Ascending aorta (tissue), 2 donors: Measurements from ENCODE around the gene SUMO4. TPM values are rescaled to one million over a fixed set of nuclear protein-coding genes. Genes with fewer than 3 reads are reported as not detected.
A peak's percentile ranks its signal among the peaks of the same experiment; 100 is the strongest.

Experiments used
- DNase-seq, 2 donors: peaks; one replicate each; pipeline ENCODE4 v3.0.0-alpha.2; 2019; ENCODE audit warnings: low spot score in 2 of 2
- H3K27ac ChIP-seq, 2 donors: fragments of 200-600 bp; sonication (generic); one replicate each; pipeline ENCODE4 v1.5.1; 2016 to 2017; ENCODE audit warnings: mild to moderate bottlenecking in 1 of 2
- H3K27me3 ChIP-seq: fragments of 200-600 bp; sonication (generic); one replicate; pipeline ENCODE4 v1.5.1; 2017
- H3K36me3 ChIP-seq, 2 donors: fragments of 200-600 bp; sonication (generic); one replicate each; pipeline ENCODE4 v1.5.1; 2016
- H3K4me1 ChIP-seq, 2 donors: fragments of 200-600 bp; sonication (generic); one replicate each; pipeline ENCODE4 v1.5.1; 2016 to 2017; ENCODE audit warnings: mild to moderate bottlenecking in 1 of 2
- H3K4me3 ChIP-seq, 2 donors: fragments of 200-600 bp; sonication (generic); one replicate each; pipeline ENCODE4 v1.5.1; 2016 to 2017; ENCODE audit warnings: mild to moderate bottlenecking in 1 of 2
- H3K9me3 ChIP-seq, 2 donors: fragments of 200-600 bp; sonication (generic); one replicate each; pipeline ENCODE4 v1.5.1; 2016
- intact Hi-C: fragments of 100-400 bp; cut with DNase I; formaldehyde crosslinking; loops from one replicate; pipeline ENCODE4 v1.15.1; 2023
- total RNA-seq: library from RNA; depleted of rRNA; stranded (reverse); fragments of >200 nt; gene quantifications from one replicate; pipeline ENCODE4 v1.1.0, GENCODE V29; 2016
- TF ChIP-seq, protein P1 (sequence below), 3 experiments: fragments of 200-600 bp in 2 of 3; fragments of 450-650 bp in 1 of 3; sonication (generic) in 2 of 3; IDR thresholded peaks; one replicate each; pipeline ENCODE4 v1.5.1; 2016 to 2019; ENCODE audit warnings: antibody characterized with exemption in 3 of 3, mild to moderate bottlenecking in 1 of 3, moderate library complexity in 1 of 3

The SUMO4 gene
- total RNA-seq, 1 donor from 2014 or later = not detected

GRCh38 chr6:149445095-149445466 is 45.0 kb downstream of the SUMO4 start:
- Histone ChIP-seq H3K4me3 (no peak overlapping the region), H3K27ac (no peak overlapping the region), H3K4me1 (no peaks in the 10 kb centered on the region), H3K36me3 (no peaks in the 10 kb centered on the region), H3K27me3 (no peaks in the 10 kb centered on the region), H3K9me3 (no peaks in the 10 kb centered on the region)
- TF ChIP-seq, protein P1, sequence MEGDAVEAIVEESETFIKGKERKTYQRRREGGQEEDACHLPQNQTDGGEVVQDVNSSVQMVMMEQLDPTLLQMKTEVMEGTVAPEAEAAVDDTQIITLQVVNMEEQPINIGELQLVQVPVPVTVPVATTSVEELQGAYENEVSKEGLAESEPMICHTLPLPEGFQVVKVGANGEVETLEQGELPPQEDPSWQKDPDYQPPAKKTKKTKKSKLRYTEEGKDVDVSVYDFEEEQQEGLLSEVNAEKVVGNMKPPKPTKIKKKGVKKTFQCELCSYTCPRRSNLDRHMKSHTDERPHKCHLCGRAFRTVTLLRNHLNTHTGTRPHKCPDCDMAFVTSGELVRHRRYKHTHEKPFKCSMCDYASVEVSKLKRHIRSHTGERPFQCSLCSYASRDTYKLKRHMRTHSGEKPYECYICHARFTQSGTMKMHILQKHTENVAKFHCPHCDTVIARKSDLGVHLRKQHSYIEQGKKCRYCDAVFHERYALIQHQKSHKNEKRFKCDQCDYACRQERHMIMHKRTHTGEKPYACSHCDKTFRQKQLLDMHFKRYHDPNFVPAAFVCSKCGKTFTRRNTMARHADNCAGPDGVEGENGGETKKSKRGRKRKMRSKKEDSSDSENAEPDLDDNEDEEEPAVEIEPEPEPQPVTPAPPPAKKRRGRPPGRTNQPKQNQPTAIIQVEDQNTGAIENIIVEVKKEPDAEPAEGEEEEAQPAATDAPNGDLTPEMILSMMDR (IDR thresholded peaks at IDR 0.05) = no peak
- intact Hi-C loops = no loop called here
- peak in 1 of 2 donors; percentile 62 for DNase-seq

GRCh38 chr6:149445573-149445972 is 45.5 kb downstream of the SUMO4 start:
- intact Hi-C loops = no loop called here
- Histone ChIP-seq H3K4me3 (no peak overlapping the region), H3K9me3 (no peaks in the 10 kb centered on the region), H3K27me3 (no peaks in the 10 kb centered on the region), H3K36me3 (no peaks in the 10 kb centered on the region), H3K4me1 (no peaks in the 10 kb centered on the region), H3K27ac (no peak overlapping the region)
- DNase-seq = peak in 1 of 2 donors; percentile 27
- TF ChIP-seq, protein P1 (IDR thresholded peaks at IDR 0.05) = no peak

DNA sequence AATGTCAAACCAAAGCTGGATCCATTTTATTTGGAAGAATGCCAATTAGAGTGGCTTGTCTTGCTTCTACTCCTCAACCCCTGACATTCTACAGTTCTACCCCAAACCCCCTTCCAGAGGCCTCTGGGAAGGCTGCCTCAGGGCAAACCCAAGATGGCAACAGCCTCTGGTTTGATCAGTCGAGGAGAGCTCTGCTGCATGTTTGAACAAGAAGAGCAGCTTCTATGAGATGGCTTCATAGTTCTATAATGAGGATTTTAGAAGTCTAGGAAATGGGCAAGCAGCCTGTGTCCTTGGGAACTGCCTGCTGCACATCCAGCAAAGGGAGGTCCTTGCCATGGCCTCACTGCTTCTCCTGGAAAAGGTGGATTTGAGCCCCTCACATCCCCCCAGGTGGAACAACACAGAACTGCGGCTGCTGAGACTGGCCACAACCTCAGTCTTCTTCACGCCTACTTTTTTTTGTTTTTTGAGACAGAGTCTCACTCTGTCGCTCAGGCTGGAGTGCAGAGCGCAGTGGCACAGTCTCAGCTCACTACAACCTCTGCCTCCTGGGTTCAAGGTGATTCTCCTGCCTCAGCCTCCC is 46.8 kb downstream of the SUMO4 start:
- intact Hi-C loops = no loop called here
- TF ChIP-seq, protein P1 (IDR thresholded peaks at IDR 0.05) = no peak
- no peaks in the 10 kb centered on the region for H3K36me3 ChIP-seq
- peak in 1 of 2 donors; percentile 30 for DNase-seq
- no peaks in the 10 kb centered on the region for H3K27me3 ChIP-seq
- H3K4me1 ChIP-seq = peaks cover 4 to 8% of the 10 kb centered on the region in 2 donors
- no peaks in the 10 kb centered on the region for H3K9me3 ChIP-seq
- H3K4me3 ChIP-seq = no peak overlapping the region
- no peak overlapping the region for H3K27ac ChIP-seq

GRCh38 chr6:149448821-149449453 is 48.9 kb downstream of the SUMO4 start:
- Histone ChIP-seq H3K36me3 (no peaks in the 10 kb centered on the region), H3K27ac (no peak overlapping the region), H3K4me3 (no peak overlapping the region), H3K9me3 (no peaks in the 10 kb centered on the region), H3K4me1 (peaks cover 12 to 13% of the 10 kb centered on the region in 2 donors), H3K27me3 (no peaks in the 10 kb centered on the region)
- TF ChIP-seq, protein P1 (IDR thresholded peaks at IDR 0.05) = no peak
- intact Hi-C loops = no loop called here
- DNase-seq = peak in 1 of 2 donors; percentile 47

DNA sequence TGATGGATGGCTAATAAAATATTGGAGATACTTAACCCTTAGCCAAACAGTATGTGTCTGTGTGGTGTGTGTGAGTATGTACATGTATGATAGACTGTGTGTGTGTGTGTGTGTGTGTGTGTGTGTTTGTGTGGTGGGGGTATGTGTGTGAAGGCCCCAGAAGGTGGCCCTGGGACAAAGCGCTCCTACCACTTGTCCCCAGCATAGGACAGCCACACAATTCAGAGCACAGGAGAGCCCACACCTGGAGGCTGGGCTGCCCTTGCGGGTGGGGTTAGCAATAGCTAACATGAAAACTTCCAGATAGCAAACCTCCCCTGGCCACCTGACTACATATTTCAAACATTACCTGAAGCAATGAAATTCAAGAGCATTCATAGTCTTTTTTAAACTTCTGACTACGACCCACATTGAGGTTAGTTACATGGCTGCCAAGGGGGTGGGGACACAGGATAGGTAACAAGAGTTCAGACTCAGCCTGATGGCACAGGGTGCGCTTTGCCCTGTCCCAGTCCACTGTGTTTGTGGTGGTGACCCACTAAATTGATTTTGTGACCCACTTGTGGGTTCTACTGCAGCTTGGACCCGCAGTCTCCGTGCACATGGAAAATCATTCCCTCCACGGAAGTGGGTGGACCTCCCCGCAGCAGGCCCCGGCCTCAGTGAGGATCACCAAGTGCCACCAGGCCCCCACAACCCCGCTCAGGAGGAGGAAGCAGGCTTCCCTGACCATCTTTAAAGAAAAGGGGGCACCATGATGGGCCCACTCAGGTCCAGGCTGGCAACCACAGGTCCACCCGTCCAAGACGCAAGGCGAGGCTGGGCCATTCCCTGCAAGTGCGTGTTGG is 50.0 kb downstream of the SUMO4 start:
- Histone ChIP-seq H3K4me3 (peak overlapping the region; percentile 52 to 68), H3K27ac (no peak overlapping the region), H3K36me3 (no peaks in the 10 kb centered on the region), H3K9me3 (no peaks in the 10 kb centered on the region), H3K27me3 (no peaks in the 10 kb centered on the region), H3K4me1 (peaks cover 19% of the 10 kb centered on the region in 2 donors)
- intact Hi-C loops = no loop called here
- TF ChIP-seq, protein P1 (IDR thresholded peaks at IDR 0.05) = no peak
- peak in 1 of 2 donors; percentile 62 for DNase-seq

Other genes starting within 250 kb of the SUMO4 start
- gene TAB2, start 82.5 kb upstream of the SUMO4 start, total RNA-seq = 55.2 TPM
- 1.5 TPM for gene ZC3H12D, start 84.8 kb downstream of the SUMO4 start, total RNA-seq
- 8.9 TPM for gene PPIL4, start 145.8 kb downstream of the SUMO4 start, total RNA-seq
- 36.4 TPM for gene GINM1, start 166.1 kb downstream of the SUMO4 start, total RNA-seq
- gene KATNA1, start 248.5 kb downstream of the SUMO4 start, total RNA-seq = 0.64 TPM